ENCODE data around the gene GLO1. TPM values are rescaled to one million over a fixed set of nuclear protein-coding genes. Genes with fewer than 3 reads are reported as not detected.

GLO1 gene
- total and polyA plus RNA-seq, 9 of the 15 experiments (the other 6 are each of a cell fraction or from before 2014, with no cell fraction given) = 155 to 331 (median 203) TPM

GRCh38 chr6:38656896-38657295 lies 46.0 kb downstream of the GLO1 start (continued):
- TF ChIP-seq ZNF644 (tag; IDR thresholded peaks at IDR 0.05; ENCODE audit: low read depth) = no peak

DNA sequence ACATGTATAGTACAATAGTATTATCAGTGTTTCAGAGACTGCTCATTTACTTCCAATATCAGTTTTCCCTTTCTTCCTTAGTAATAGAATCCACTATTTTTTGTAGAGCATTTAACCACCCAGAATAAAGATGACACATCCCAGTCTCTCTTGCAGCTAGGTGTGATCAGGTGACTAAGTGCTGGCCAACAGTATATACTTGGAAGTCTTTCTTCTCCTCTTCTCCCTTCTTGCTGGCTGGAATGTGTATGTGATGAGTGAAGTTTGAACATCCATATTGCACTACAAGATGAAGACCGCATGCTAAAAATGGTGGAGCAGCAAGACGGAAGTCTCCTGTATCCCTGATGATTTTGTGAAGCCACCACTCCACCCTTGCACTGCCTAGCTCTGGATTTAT lies 48.7 kb downstream of the GLO1 start:
- POLR2A ChIA-PET = no interaction called here
- no peaks in the 10 kb centered on the region for H3K79me2 ChIP-seq (ENCODE audit: control insufficient read depth, insufficient read depth, low read length)
- H3K27me3 ChIP-seq (ENCODE audit: control insufficient read depth in 2 of 2, insufficient read depth in 2 of 2, low read length in 2 of 2) = peaks cover 17 to 23% of the 10 kb centered on the region in 2 experiments
- no peak overlapping the region for H2AFZ ChIP-seq (ENCODE audit: low read depth, low read length)
- no peak overlapping the region for H3K9ac ChIP-seq (ENCODE audit: insufficient read depth in 1 of 2, low read depth in 2 of 2, low read length in 2 of 2)
- no peaks in the 10 kb centered on the region for H3K4me1 ChIP-seq (replicated peaks in 1 of 2; ENCODE audit: control insufficient read depth in 2 of 2, insufficient read depth in 2 of 2, low read length in 2 of 2)
- no peaks in the 10 kb centered on the region; the same call in 1 of the 2 replicates for H3K9me3 ChIP-seq (replicated peaks; ENCODE audit: control insufficient read depth, insufficient read depth, low read depth, low read length)
- H4K20me1 ChIP-seq (replicated peaks; ENCODE audit: control insufficient read depth, insufficient read depth, low read length) = no peaks in the 10 kb centered on the region
- H3K27ac ChIP-seq (ENCODE audit: extremely low read depth, low read depth, low read length) = no peak overlapping the region
- CTCF ChIA-PET (ENCODE audit: low intra/inter-chr PET ratio) = no interaction called here
- in situ Hi-C loops (cut with MboI) = no loop called here
- WGBS (ENCODE audit: insufficient coverage, low coverage, missing lambda C conversion rate) = 0% methylated on average over 2 of the region's 2 CpGs
- no peak for FAIRE-seq
- TF ChIP-seq, protein P1, sequence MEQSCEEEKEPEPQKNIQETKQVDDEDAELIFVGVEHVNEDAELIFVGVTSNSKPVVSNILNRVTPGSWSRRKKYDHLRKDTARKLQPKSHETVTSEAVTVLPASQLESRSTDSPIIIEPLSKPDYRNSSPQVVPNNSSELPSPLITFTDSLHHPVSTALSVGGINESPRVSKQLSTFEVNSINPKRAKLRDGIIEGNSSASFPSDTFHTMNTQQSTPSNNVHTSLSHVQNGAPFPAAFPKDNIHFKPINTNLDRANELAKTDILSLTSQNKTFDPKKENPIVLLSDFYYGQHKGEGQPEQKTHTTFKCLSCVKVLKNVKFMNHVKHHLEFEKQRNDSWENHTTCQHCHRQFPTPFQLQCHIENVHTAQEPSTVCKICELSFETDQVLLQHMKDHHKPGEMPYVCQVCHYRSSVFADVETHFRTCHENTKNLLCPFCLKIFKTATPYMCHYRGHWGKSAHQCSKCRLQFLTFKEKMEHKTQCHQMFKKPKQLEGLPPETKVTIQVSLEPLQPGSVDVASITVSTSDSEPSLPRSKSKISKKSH (CRISPR knock-in tag; IDR thresholded peaks at IDR 0.05) = no peak
- TF ChIP-seq TSC22D4 (tag; IDR thresholded peaks at IDR 0.05) (no peak), MCM7 (IDR thresholded peaks at IDR 0.05) (no peak), ERF (CRISPR knock-in tag; IDR thresholded peaks at IDR 0.05) (no peak), SP1 (CRISPR knock-in tag; IDR thresholded peaks at IDR 0.05) (no peak), DIDO1 (tag; IDR thresholded peaks at IDR 0.05; ENCODE audit: low read depth) (no peak)
- intact Hi-C loops (cut with micrococcal nuclease) = no loop called here
- no peaks in the 10 kb centered on the region for H3K36me3 ChIP-seq (ENCODE audit: control insufficient read depth, insufficient read depth, low read length)
- no peaks in the 10 kb centered on the region for H3K9me1 ChIP-seq (ENCODE audit: control insufficient read depth, insufficient read depth, low read length)
- BruUV-seq (replicated peaks) = no TSS peak
- no peak for ATAC-seq
- DNase-seq (ENCODE audit: extremely low read depth in 1 of 4, low spot score in 3 of 4) = no peak
- no peak overlapping the region for H3K4me2 ChIP-seq (ENCODE audit: insufficient read depth, low read length)
- H3K4me3 ChIP-seq = no peak overlapping the region
